Activated naive CD4-positive, alpha-beta T cell treated with anti-CD3 and anti-CD28 coated beads for 36 hours (primary cell): ENCODE data around the gene ABAT. TPM values are rescaled to one million over a fixed set of nuclear protein-coding genes. Genes with fewer than 3 reads are reported as not detected.
"Not testable (repeated sequence)": the region's sequence is repeated elsewhere in the genome, so short reads cannot be mapped to it uniquely, and the experiment has no call there.

Experiments used
- CTCF ChIA-PET: fragments of 350-600 bp; sonication (Branson Sonifier 250); formaldehyde crosslinking; loops from one replicate; lab custom pipeline; 2021; ENCODE audit warnings: antibody characterized with exemption; lab: Charles Lee
- DNase-seq: peaks from one replicate; pipeline ENCODE4 v3.0.0-alpha.2; 2020
- H3K27ac Mint-ChIP-seq: one replicate; pipeline ENCODE4 v1.8.0; 2021; ENCODE audit warnings: mild to moderate bottlenecking, mixed read lengths
- H3K27me3 Mint-ChIP-seq: one replicate; pipeline ENCODE4 v1.8.0; 2021; ENCODE audit warnings: low read depth, mixed read lengths
- H3K36me3 Mint-ChIP-seq: one replicate; pipeline ENCODE4 v1.8.0; 2021; ENCODE audit warnings: low read depth, mixed read lengths
- H3K4me1 Mint-ChIP-seq: one replicate; pipeline ENCODE4 v1.8.0; 2021; ENCODE audit warnings: low read depth, mixed read lengths
- H3K4me3 Mint-ChIP-seq: one replicate; pipeline ENCODE4 v1.8.0; 2021; ENCODE audit warnings: mild to moderate bottlenecking, moderate library complexity, mixed read lengths
- H3K9me3 Mint-ChIP-seq: one replicate; pipeline ENCODE4 v1.8.0; 2021; ENCODE audit warnings: mixed read lengths
- intact Hi-C: fragments of 100-400 bp; cut with micrococcal nuclease; formaldehyde crosslinking; loops from one replicate; pipeline ENCODE4 v1.15.1; 2023
- total RNA-seq, 2 experiments: library from RNA; stranded (reverse); gene quantifications; one replicate each; pipeline ENCODE4 v1.2.3, GENCODE V29; 2021

The ABAT gene
- total RNA-seq, 2 experiments from 2014 or later, result 2.7 to 3.1 TPM

DNA sequence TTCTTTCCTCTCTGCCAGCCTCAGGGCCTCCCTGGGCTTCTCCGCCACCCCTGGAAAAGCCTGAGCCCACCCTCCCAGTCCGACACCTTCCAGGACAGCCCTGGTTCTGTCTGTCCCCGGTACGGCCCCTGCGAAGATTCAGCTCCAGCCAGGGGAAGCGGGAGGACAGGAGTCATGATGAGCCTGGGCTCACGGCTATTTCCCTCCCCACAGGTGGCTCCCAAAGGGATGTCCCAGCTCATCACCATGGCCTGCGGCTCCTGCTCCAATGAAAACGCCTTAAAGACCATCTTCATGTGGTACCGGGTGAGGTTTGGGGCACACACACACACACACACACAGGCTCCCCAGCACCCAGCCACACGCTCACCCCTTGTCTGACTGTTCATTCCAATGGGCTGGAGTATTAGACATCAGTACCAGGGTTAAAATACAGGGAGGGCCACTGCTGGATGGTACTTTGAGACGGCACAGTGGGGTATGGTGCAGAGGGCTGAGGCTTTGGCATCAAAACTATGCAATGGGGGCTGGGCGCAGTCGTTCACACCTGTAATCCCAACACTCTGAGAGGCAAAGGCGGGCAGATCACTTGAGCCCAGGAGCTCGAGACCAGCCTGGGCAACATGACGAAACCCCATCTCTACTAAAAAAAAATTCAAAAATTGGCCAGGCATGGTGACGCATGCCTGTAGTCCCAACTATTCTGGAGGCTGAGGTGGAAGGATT, 90.3 kb downstream of the ABAT start:
- CTCF ChIA-PET, result interaction anchor here (1.0 kb wide), 1 partner anchor 116 kb away, joined by 3 read pairs; no protein-coding TSS in a partner anchor
- H3K27ac Mint-ChIP-seq, result no peak overlapping the region
- intact Hi-C loops, result no loop called here

DNA sequence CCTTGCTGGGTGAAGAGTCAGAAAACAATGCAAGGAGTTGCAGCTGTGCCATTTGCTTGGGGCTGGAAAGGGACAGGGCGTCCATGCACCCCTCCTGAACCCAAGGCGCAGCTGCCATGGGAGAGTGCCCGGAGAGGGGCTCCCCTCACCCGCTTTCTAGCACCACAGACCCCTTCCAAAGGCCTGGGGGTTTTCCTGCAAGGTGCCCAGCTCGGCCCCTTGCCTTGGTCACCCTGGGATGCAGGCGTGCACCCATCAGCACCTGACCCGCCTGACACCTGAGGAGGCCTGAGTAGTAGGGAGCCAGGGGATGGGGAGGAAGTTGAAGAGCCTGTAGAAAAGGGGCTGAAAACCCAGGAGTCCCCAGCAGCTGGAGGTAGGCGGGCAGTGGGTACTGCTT, 92.8 kb downstream of the ABAT start:
- no peaks in the 10 kb centered on the region for H3K27me3 Mint-ChIP-seq
- CTCF ChIA-PET, result no interaction called here
- no peak overlapping the region for H3K27ac Mint-ChIP-seq
- no peak for DNase-seq
- H3K4me3 Mint-ChIP-seq, result no peak overlapping the region
- no peaks in the 10 kb centered on the region for H3K4me1 Mint-ChIP-seq
- intact Hi-C loops, result no loop called here
- H3K9me3 Mint-ChIP-seq, result no peaks in the 10 kb centered on the region
- peaks cover 2% of the 10 kb centered on the region for H3K36me3 Mint-ChIP-seq

More for the DNA sequence above, 90.3 kb downstream of the ABAT start:
- no peak for DNase-seq
- Mint-ChIP-seq H3K9me3 (no peaks in the 10 kb centered on the region), H3K4me3 (no peak overlapping the region), H3K36me3 (peaks cover 2% of the 10 kb centered on the region), H3K4me1 (no peaks in the 10 kb centered on the region), H3K27me3 (no peaks in the 10 kb centered on the region)

GRCh38 chr16:8768283-8768682, 93.9 kb downstream of the ABAT start:
- H3K9me3 Mint-ChIP-seq, result no peaks in the 10 kb centered on the region

GRCh38 chr16:8768692-8769091, 94.3 kb downstream of the ABAT start:
- Mint-ChIP-seq H3K27me3 (no peaks in the 10 kb centered on the region), H3K4me1 (no peaks in the 10 kb centered on the region), H3K9me3 (no peaks in the 10 kb centered on the region), H3K4me3 (no peak overlapping the region), H3K27ac (no peak overlapping the region), H3K36me3 (peaks cover 8% of the 10 kb centered on the region)
- DNase-seq, result no peak
- CTCF ChIA-PET, result no interaction called here
- intact Hi-C loops, result no loop called here

More at GRCh38 chr16:8768283-8768682, 93.9 kb downstream of the ABAT start:
- Mint-ChIP-seq H3K36me3 (peaks cover 6% of the 10 kb centered on the region), H3K4me3 (no peak overlapping the region), H3K4me1 (no peaks in the 10 kb centered on the region), H3K27ac (no peak overlapping the region), H3K27me3 (no peaks in the 10 kb centered on the region)
- DNase-seq, result no peak
- CTCF ChIA-PET, result no interaction called here
- intact Hi-C loops, result no loop called here

- Mint-ChIP-seq H3K9me3 (peaks cover 1% of the 10 kb centered on the region), H3K36me3 (peaks cover 15% of the 10 kb centered on the region), H3K27ac (no peak overlapping the region), H3K4me3 (no peak overlapping the region), H3K27me3 (no peaks in the 10 kb centered on the region), H3K4me1 (no peaks in the 10 kb centered on the region)
- CTCF ChIA-PET, result no interaction called here
- DNase-seq, result no peak
- intact Hi-C loops, result no loop called here
Measured at GRCh38 chr16:8773537-8773936, 99.1 kb downstream of the ABAT start.

DNA sequence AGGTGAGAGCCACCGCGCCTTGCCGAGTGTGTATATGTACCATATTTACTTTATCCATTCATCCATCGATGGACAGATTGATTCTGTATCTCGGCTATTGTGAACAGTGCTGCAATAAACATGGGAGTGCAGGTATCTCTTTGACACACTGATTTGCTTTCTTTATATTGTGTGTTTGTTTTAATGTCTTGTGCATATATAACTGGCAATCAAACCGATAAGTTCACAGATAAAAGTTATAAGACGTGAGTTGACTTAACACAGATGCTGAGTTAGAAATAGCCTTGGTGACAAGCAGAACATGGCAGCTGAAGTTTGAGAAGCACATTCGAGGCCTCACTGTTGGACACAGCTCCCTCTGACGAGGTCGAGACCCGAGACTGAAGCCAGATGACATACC, 99.8 kb downstream of the ABAT start:
- Mint-ChIP-seq H3K36me3 (peaks cover 15% of the 10 kb centered on the region), H3K27me3 (no peaks in the 10 kb centered on the region)
- intact Hi-C loops, result no loop called here

GRCh38 chr16:8775359-8775758, 100.9 kb downstream of the ABAT start:
- intact Hi-C loops, result no loop called here
- DNase-seq, result no peak
- CTCF ChIA-PET, result no interaction called here
- Mint-ChIP-seq H3K4me1 (no peaks in the 10 kb centered on the region), H3K27me3 (no peaks in the 10 kb centered on the region), H3K4me3 (no peak overlapping the region), H3K27ac (no peak overlapping the region), H3K9me3 (peaks cover 1% of the 10 kb centered on the region), H3K36me3 (peaks cover 15% of the 10 kb centered on the region)

More for the DNA sequence above, 99.8 kb downstream of the ABAT start:
- DNase-seq, result no peak
- Mint-ChIP-seq H3K4me1 (no peaks in the 10 kb centered on the region), H3K4me3 (no peak overlapping the region), H3K9me3 (peaks cover 1% of the 10 kb centered on the region), H3K27ac (no peak overlapping the region)
- CTCF ChIA-PET, result interaction anchor here (0.9 kb wide), 1 partner anchor 11 kb away, joined by 3 read pairs; no protein-coding TSS in a partner anchor

GRCh38 chr16:8776129-8776584, 101.7 kb downstream of the ABAT start:
- Mint-ChIP-seq H3K4me1 (no peaks in the 10 kb centered on the region), H3K27me3 (no peaks in the 10 kb centered on the region), H3K9me3 (peaks cover 1% of the 10 kb centered on the region), H3K27ac (no peak overlapping the region), H3K4me3 (no peak overlapping the region), H3K36me3 (peaks cover 17% of the 10 kb centered on the region)
- DNase-seq, result no peak
- intact Hi-C loops, result no loop called here
- CTCF ChIA-PET, result no interaction called here

- H3K4me1 Mint-ChIP-seq, result no peaks in the 10 kb centered on the region
Measured at GRCh38 chr16:8777217-8777616, 102.8 kb downstream of the ABAT start.

DNA sequence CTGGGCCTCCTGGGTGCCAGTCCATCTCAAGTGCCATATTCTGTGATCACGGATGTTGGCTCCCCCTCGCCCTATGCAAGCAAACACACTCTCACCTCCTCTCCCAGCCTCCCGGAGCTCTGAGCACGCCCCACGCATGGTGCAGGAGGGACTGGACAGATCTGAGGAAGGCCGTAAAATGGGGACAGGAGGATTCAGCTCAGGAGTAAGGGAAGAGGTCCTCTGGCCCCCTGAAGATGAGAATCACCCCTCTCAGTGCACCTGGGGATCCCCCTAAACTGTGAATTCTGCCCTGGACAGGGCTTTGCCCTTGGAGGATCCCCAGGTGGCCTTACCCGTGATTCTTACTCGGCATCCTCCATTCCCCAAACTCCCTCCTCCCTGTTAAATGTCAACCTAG, 107.4 kb downstream of the ABAT start:
- Mint-ChIP-seq H3K4me1 (no peaks in the 10 kb centered on the region), H3K27me3 (no peaks in the 10 kb centered on the region), H3K4me3 (no peak overlapping the region), H3K9me3 (peaks cover 1% of the 10 kb centered on the region), H3K27ac (no peak overlapping the region), H3K36me3 (peaks cover 6% of the 10 kb centered on the region)
- no peak for DNase-seq
- intact Hi-C loops, result no loop called here
- CTCF ChIA-PET, result no interaction called here

More at GRCh38 chr16:8777217-8777616, 102.8 kb downstream of the ABAT start:
- no peaks in the 10 kb centered on the region for H3K27me3 Mint-ChIP-seq
- CTCF ChIA-PET, result interaction anchor here (0.7 kb wide), 1 partner anchor 116 kb away, joined by 3 read pairs; no protein-coding TSS in a partner anchor
- no peak overlapping the region for H3K27ac Mint-ChIP-seq
- peaks cover 1% of the 10 kb centered on the region for H3K9me3 Mint-ChIP-seq
- peaks cover 17% of the 10 kb centered on the region for H3K36me3 Mint-ChIP-seq
- no peak overlapping the region for H3K4me3 Mint-ChIP-seq
- intact Hi-C loops, result no loop called here
- no peak for DNase-seq

- no peaks in the 10 kb centered on the region for H3K9me3 Mint-ChIP-seq
- H3K4me1 Mint-ChIP-seq, result no peaks in the 10 kb centered on the region
- H3K27ac Mint-ChIP-seq, result no peak overlapping the region
- H3K4me3 Mint-ChIP-seq, result no peak overlapping the region
- intact Hi-C loops, result no loop called here
- H3K36me3 Mint-ChIP-seq, result peaks cover 2% of the 10 kb centered on the region
- DNase-seq, result no peak
- CTCF ChIA-PET, result no interaction called here
- H3K27me3 Mint-ChIP-seq, result no peaks in the 10 kb centered on the region
Measured at GRCh38 chr16:8782673-8783072, 108.3 kb downstream of the ABAT start.

- no peak for DNase-seq
- Mint-ChIP-seq H3K4me3 (no peak overlapping the region), H3K9me3 (no peaks in the 10 kb centered on the region), H3K36me3 (peaks cover 2% of the 10 kb centered on the region), H3K27me3 (no peaks in the 10 kb centered on the region), H3K27ac (no peak overlapping the region), H3K4me1 (no peaks in the 10 kb centered on the region)
- intact Hi-C loops, result no loop called here
- CTCF ChIA-PET, result no interaction called here
Measured at GRCh38 chr16:8785408-8785807, 111.0 kb downstream of the ABAT start.

DNA sequence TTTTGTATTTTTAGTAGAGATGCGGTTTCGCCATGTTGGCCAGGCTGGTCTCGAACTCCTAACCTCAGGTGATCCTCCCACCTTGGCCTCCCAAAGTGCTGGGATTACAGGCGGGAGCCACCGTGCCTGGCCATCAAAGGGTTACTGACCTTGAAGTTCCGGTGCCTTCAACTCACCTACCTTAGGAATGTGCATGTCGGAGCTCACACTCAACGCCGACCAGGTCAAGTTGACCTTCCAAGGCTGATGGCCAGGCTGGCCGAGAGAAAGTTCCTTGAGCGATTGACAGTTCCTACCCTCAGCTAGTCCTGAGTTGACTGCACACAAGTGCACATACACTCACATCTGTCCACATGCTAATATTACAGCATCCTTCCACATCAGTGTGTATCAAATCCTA, 111.9 kb downstream of the ABAT start:
- H3K27me3 Mint-ChIP-seq, H3K9me3 Mint-ChIP-seq, H3K27ac Mint-ChIP-seq, CTCF ChIA-PET, DNase-seq, intact Hi-C loops, H3K36me3 Mint-ChIP-seq, H3K4me1 Mint-ChIP-seq, H3K4me3 Mint-ChIP-seq: not testable (repeated sequence)
